Choroid plexus epithelial cell (primary cell): Measurements from ENCODE around the gene TBC1D22A.

ENCODE experiments used
- DNase-seq: peaks from one replicate; pipeline ENCODE4 v3.0.0-alpha.2; 2010; ENCODE audit warnings: low read depth
- H3K4me3 ChIP-seq: 2 replicates; pipeline ENCODE4 v1.5.1; 2011; ENCODE audit warnings: low read depth, mild to moderate bottlenecking, control low read depth, low read length, moderate library complexity
- TF ChIP-seq, protein P1 (sequence below): conservative IDR thresholded peaks from 2 replicates; pipeline ENCODE4 v1.5.1; 2011; ENCODE audit warnings: low read depth, mild to moderate bottlenecking, control low read depth, inconsistent platforms, low read length, moderate library complexity

TBC1D22A gene

DNA sequence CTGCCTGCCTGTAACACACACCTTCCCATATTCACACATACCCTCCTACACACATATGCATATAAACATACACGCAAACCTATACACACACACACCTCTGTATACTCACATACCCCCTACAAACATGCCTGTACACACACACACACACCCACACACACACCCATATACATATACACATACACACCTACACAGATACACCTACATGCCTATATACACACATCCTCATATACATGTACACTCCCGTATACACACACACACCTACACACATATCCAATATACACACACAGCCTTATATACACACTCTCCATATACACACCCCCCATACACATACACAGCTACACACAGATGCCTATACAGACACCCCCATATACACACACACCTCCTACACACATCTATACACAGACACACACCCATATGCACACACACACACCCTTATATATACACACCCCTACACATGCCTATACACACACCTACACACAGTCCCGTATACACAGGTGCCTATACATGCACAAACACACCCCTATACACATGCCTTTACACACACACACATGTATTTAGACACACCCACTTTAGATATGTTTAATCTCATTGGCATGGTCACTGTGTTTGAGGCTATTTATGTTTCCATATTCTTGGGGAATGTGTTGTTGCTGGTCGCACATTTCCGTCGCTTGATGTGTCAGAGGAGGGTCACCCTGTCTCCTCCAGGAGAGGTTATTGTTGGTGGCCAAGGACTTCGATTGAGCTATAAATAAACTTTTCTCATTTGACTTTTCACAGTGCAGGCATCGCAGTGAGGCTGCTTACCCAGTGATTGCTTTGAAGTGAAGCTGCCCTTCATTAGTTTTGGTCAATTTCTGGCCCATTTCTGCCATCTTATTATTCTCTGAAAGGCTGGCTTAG, 243.3 kb downstream of the TBC1D22A start:
- DNase-seq: no peak
- no peak overlapping the region for H3K4me3 ChIP-seq
- TF ChIP-seq, protein P1, sequence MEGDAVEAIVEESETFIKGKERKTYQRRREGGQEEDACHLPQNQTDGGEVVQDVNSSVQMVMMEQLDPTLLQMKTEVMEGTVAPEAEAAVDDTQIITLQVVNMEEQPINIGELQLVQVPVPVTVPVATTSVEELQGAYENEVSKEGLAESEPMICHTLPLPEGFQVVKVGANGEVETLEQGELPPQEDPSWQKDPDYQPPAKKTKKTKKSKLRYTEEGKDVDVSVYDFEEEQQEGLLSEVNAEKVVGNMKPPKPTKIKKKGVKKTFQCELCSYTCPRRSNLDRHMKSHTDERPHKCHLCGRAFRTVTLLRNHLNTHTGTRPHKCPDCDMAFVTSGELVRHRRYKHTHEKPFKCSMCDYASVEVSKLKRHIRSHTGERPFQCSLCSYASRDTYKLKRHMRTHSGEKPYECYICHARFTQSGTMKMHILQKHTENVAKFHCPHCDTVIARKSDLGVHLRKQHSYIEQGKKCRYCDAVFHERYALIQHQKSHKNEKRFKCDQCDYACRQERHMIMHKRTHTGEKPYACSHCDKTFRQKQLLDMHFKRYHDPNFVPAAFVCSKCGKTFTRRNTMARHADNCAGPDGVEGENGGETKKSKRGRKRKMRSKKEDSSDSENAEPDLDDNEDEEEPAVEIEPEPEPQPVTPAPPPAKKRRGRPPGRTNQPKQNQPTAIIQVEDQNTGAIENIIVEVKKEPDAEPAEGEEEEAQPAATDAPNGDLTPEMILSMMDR: no peak

DNA sequence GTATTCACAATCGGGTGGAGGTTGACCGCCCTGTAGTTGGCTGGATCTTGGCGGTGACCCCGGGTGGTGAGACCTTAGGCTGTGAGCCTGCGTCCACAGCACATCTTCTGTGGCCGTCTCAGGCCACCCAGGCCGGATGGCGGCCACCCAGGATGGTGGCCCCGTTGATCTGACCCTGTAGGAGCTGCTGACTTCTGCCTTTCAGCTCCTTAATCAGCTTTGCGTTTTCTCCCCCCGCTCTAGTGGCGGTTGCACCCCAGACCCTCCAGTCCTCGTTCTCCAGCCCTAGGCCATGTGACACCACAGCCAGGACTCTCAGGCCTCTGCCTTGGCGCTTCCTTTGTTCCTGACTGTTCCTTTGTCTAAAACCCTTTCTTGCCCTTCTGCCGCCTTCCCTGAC, 244.0 kb downstream of the TBC1D22A start:
- no peak for DNase-seq
- H3K4me3 ChIP-seq: no peak overlapping the region
- TF ChIP-seq, protein P1: no peak

DNA sequence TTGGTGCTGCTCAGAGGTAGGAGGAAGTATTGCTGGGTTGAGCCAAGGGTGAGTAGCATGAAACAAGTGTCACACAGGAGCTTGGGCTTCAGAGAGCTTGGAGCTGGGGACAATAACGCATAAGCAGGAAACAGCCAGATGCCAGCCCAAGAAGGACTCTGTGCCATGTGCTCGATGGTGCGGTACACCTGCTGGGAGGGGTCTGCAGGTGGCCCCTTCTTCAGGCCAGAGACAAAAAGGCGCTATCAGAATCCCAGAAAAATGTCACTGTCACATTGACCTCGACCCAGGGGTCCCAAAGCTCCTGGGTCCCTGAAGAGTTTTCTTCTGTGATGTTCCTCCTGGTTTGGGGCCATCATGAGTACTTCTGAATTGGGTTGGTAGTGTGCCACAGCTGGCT, 244.4 kb downstream of the TBC1D22A start:
- no peak overlapping the region for H3K4me3 ChIP-seq
- TF ChIP-seq, protein P1: no peak
- no peak for DNase-seq

DNA sequence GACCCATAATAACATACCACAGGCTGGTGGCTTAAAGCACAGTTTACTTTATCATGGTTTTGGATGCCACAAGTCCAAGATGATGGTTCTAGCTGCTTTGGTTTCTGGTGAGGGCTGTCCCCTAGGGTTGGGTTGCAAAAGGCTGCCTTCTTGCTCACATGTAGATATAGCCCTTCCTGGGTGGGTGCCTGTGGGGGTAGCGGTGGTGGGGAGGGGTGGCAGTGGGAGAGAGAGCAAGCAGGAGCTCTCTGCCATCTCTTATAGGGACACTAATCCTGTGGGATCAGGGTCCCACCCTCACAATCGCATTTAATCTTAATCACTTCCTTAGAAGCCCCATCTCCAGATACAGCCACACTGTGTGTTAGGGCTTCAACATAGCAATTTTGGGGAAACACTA, 245.0 kb downstream of the TBC1D22A start:
- no peak overlapping the region for H3K4me3 ChIP-seq
- DNase-seq: no peak
- TF ChIP-seq, protein P1: no peak

DNA sequence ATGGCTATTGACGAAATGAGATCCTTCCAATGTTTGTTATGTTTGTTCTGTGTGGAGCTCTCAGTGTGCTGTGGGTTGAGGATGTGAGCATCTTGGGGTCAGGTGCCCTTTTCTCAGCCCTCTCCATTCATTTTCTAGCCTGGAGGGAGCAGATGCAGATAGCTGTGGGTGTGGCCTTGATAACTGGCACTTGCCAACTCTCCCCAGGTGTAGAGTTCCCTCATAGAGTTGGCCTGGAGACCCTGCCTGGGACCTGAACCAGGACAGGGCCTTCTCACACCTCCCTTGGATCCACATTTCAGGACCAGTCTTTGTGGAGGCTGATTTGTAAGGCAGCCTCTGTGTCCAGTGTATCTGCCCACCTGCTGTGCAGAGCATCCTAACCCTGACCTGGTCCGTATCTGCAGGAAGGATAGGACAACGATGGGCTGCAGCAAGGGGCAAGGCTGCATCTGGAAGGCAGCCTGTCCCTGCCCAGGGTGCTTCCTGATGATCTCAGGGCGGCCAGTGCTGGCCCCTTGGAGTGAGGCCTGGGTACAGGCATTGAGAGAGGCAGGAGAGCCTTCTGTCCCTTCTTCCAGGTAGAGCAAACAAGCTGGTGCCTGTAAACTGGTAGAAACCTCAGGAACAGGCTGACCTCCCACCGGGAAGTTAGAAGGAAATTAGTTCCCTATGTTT, 245.9 kb downstream of the TBC1D22A start:
- TF ChIP-seq, protein P1: no peak
- DNase-seq: no peak
- no peak overlapping the region for H3K4me3 ChIP-seq

DNA sequence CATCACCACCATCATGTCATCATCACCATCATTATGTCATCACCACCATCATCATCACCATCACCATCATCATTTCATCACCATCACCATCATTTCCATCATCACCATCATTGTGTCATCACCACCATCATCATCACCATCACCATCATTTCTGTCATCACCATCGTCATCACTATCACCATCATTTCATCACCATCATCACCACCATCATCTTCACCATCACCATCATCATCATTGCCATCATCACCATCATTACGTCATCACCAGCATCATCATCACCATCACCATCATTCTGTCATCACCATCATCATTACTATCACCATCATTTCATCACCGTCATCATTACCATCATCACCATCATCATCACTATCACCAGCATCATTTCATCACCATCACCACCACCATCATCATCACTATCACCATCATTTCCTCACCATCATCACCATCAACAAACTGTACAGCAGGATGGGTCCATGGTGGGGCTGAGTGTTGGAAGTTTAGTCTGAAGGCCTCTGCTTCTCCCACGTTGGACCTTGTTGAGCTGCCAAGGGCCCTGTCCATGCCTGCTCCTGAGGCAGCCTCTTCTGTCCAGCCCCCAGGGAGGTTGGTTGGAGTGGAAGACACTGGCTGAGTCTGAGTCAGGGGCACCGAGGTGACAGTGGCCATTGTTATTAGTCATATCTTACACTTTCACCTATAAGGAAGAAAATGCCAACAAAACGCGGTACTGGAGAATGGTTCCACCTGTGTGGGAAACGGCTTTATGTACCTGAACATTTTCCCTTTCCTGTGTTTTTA, 247.1 kb downstream of the TBC1D22A start:
- H3K4me3 ChIP-seq: no peak overlapping the region
- TF ChIP-seq, protein P1: no peak
- no peak for DNase-seq
